PC-3 (cell line): ENCODE results near the gene SULT2B1.

ENCODE experiments used
- EZH2phosphoT487 ChIP-seq: fragments of 300-600 bp; sonication (generic); IDR thresholded peaks from 2 replicates; pipeline ENCODE4 v1.6.1; 2018; ENCODE audit warnings: mild to moderate bottlenecking, antibody characterized with exemption, low read length, borderline replicate concordance
- TF ChIP-seq, protein P1 (sequence below): fragments of 300-600 bp; sonication (generic); conservative IDR thresholded peaks from 2 replicates; pipeline ENCODE4 v1.5.1; 2017; ENCODE audit warnings: antibody characterized with exemption, low read depth, mild to moderate bottlenecking, low read length

DNA sequence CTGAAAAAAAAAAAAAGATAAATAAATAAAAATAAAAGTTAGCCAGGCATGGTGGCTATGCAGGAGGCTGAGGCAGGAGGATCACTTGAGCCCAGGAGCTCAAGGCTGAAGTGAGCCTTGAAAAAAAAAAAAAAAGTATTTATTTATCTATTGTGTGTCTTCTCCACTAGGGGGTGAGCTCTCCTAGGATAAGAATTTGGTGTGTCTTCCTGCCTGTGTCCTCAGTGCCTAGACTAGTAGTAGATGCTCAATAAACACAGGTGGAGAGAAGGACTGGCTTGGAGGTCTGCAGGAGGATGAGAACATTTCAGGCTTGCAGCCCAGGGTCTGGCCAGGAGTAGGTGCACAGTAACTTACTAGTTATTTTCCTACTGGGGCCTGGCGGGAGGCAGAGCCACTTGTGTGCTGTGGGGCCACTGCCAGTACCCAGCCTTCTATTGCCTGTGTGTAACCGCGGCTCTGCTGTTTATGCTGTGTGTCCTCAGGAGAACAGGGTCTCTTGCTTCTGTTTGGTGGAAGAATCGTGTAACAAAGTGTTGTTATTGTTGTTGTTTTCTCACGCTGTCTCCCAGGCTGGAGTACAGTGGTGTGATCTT is 45.7 kb upstream of the SULT2B1 start:
- TF ChIP-seq, protein P1, sequence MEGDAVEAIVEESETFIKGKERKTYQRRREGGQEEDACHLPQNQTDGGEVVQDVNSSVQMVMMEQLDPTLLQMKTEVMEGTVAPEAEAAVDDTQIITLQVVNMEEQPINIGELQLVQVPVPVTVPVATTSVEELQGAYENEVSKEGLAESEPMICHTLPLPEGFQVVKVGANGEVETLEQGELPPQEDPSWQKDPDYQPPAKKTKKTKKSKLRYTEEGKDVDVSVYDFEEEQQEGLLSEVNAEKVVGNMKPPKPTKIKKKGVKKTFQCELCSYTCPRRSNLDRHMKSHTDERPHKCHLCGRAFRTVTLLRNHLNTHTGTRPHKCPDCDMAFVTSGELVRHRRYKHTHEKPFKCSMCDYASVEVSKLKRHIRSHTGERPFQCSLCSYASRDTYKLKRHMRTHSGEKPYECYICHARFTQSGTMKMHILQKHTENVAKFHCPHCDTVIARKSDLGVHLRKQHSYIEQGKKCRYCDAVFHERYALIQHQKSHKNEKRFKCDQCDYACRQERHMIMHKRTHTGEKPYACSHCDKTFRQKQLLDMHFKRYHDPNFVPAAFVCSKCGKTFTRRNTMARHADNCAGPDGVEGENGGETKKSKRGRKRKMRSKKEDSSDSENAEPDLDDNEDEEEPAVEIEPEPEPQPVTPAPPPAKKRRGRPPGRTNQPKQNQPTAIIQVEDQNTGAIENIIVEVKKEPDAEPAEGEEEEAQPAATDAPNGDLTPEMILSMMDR: peak; percentile 62
- TF ChIP-seq EZH2phosphoT487: no peak
